ENCODE data around the gene KPNB1. TPM values are rescaled to one million over a fixed set of nuclear protein-coding genes. Genes with fewer than 3 reads are reported as not detected.

The KPNB1 gene
- total and polyA plus RNA-seq, 2 of the 8 experiments (the other 6 are each of a cell fraction or from before 2014, with no cell fraction given) = 171 to 625 TPM

DNA sequence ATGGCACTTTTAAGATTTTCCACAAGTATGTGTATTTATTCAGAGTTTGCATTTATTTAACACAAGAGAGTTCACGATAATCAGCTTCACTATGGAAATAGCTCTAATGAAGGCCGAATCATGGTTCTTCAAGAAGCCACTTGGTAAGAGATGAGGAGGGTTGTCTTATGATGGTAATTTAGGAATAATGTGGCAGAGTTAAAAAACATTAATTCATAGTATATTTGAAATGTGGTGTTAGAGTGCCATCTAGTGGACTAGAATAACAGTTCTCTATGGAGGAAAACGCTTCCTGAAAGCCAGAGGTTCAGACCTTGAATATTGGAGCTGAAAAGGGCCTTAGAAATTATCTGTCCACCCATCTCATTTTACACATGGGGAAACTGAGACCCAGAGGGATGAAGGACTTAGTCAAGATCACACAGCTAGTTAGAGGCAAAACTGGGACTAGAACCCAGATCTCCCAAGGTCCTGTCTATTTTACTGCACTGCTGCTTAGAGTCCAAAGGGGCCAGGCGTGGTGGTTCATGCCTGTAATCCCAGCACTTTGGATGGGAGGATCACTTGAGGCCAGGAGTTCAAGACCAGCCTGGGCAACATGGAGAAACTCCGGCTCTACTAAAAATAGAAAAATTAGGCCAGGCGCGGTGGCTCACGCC, 33.8 kb upstream of the KPNB1 start (continued):
- TF ChIP-seq, protein P1, sequence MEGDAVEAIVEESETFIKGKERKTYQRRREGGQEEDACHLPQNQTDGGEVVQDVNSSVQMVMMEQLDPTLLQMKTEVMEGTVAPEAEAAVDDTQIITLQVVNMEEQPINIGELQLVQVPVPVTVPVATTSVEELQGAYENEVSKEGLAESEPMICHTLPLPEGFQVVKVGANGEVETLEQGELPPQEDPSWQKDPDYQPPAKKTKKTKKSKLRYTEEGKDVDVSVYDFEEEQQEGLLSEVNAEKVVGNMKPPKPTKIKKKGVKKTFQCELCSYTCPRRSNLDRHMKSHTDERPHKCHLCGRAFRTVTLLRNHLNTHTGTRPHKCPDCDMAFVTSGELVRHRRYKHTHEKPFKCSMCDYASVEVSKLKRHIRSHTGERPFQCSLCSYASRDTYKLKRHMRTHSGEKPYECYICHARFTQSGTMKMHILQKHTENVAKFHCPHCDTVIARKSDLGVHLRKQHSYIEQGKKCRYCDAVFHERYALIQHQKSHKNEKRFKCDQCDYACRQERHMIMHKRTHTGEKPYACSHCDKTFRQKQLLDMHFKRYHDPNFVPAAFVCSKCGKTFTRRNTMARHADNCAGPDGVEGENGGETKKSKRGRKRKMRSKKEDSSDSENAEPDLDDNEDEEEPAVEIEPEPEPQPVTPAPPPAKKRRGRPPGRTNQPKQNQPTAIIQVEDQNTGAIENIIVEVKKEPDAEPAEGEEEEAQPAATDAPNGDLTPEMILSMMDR (IDR thresholded peaks at IDR 0.05; ENCODE audit: control extremely low read depth in 1 of 3, insufficient read depth in 1 of 3, low read depth in 1 of 3, low read length in 3 of 3) = peak in 2 of 3 experiments; percentile 47 to 53; a peak in 2 of 4 replicates
